Skeletal muscle tissue (tissue), 4 donors: ENCODE measurements around the gene ANO2. TPM values are rescaled to one million over a fixed set of nuclear protein-coding genes. Genes with fewer than 3 reads are reported as not detected.

ENCODE experiments used
- H3K27ac ChIP-seq: one replicate; pipeline ENCODE4 v1.7.0; 2013; ENCODE audit warnings: mild to moderate bottlenecking, low read depth, low read length, inconsistent platforms
- H3K27me3 ChIP-seq, 3 donors: one replicate each; pipeline ENCODE4 v1.7.0; 2013; ENCODE audit warnings: low read length in 3 of 3; ENCODE audit not compliant: control insufficient read depth in 3 of 3, insufficient read depth in 3 of 3
- H3K36me3 ChIP-seq, 3 donors: one replicate each; pipeline ENCODE4 v1.7.0; 2013; ENCODE audit warnings: low read length in 3 of 3; ENCODE audit not compliant: control insufficient read depth in 3 of 3, insufficient read depth in 3 of 3
- H3K4me1 ChIP-seq, 3 donors: one replicate each; pipeline ENCODE4 v1.7.0; 2013; ENCODE audit warnings: low read length in 3 of 3, mild to moderate bottlenecking in 3 of 3; ENCODE audit not compliant: control insufficient read depth in 3 of 3, insufficient read depth in 3 of 3
- H3K4me3 ChIP-seq, 3 donors: one replicate each; pipeline ENCODE4 v1.7.0; 2013; ENCODE audit warnings: low read length in 3 of 3
- H3K9ac ChIP-seq, 3 donors: one replicate each; pipeline ENCODE4 v1.7.0; 2013; ENCODE audit warnings: low read length in 3 of 3, mild to moderate bottlenecking in 3 of 3, moderate library complexity in 2 of 3, low read depth in 1 of 3
- H3K9me3 ChIP-seq, 3 donors: one replicate each; pipeline ENCODE4 v1.7.0; 2013; ENCODE audit warnings: low read length in 3 of 3; ENCODE audit not compliant: control insufficient read depth in 3 of 3
- total RNA-seq: library from RNA; depleted of rRNA; stranded (reverse); fragments of >200 nt; gene quantifications from one replicate; pipeline ENCODE4 v1.2.3, GENCODE V29; 2014
- donor health status: Osteomylitis.

Gene ANO2
- total RNA-seq, 1 donor from 2014 or later: 4.7 TPM

- Histone ChIP-seq H3K27me3 (peaks cover 18 to 39% (median 29%) of the 10 kb centered on the region in 3 donors), H3K9me3 (no peaks in the 10 kb centered on the region), H3K36me3 (no peaks in the 10 kb centered on the region), H3K4me3 (no peak overlapping the region), H3K9ac (no peak overlapping the region), H3K4me1 (peaks cover 5 to 7% (median 5%) of the 10 kb centered on the region in 3 donors), H3K27ac (no peak overlapping the region)
These were observed 376.6 kb downstream of the ANO2 start for GRCh38 chr12:5568325-5568981.

- H3K27ac ChIP-seq: no peak overlapping the region
- H3K27me3 ChIP-seq: peaks cover 18 to 39% (median 29%) of the 10 kb centered on the region in 3 donors
- H3K4me3 ChIP-seq: no peak overlapping the region
- H3K9me3 ChIP-seq: no peaks in the 10 kb centered on the region
- no peaks in the 10 kb centered on the region for H3K36me3 ChIP-seq
- H3K9ac ChIP-seq: no peak overlapping the region
- H3K4me1 ChIP-seq: peaks cover 5 to 7% (median 5%) of the 10 kb centered on the region in 3 donors
These were observed 377.9 kb downstream of the ANO2 start for GRCh38 chr12:5567016-5567725.

- no peak overlapping the region for H3K9ac ChIP-seq
- H3K27ac ChIP-seq: no peak overlapping the region
- H3K27me3 ChIP-seq: peaks cover 18 to 34% (median 28%) of the 10 kb centered on the region in 3 donors
- H3K4me1 ChIP-seq: peaks cover 2 to 5% (median 5%) of the 10 kb centered on the region in 3 donors
- no peaks in the 10 kb centered on the region for H3K9me3 ChIP-seq
- no peak overlapping the region for H3K4me3 ChIP-seq
- H3K36me3 ChIP-seq: no peaks in the 10 kb centered on the region
These were observed 379.0 kb downstream of the ANO2 start for GRCh38 chr12:5565933-5566599.

- peaks cover 0 to 2% (median 0%) of the 10 kb centered on the region in 3 donors for H3K4me1 ChIP-seq
- no peak overlapping the region for H3K4me3 ChIP-seq
- peaks cover 15 to 20% (median 16%) of the 10 kb centered on the region in 3 donors for H3K27me3 ChIP-seq
- no peak overlapping the region for H3K9ac ChIP-seq
- no peaks in the 10 kb centered on the region for H3K36me3 ChIP-seq
- no peaks in the 10 kb centered on the region for H3K9me3 ChIP-seq
- no peak overlapping the region for H3K27ac ChIP-seq
These were observed 382.5 kb downstream of the ANO2 start for GRCh38 chr12:5562581-5562980.

- H3K4me1 ChIP-seq: no peaks in the 10 kb centered on the region
- no peak overlapping the region for H3K27ac ChIP-seq
- no peak overlapping the region for H3K4me3 ChIP-seq
- peaks cover 10 to 13% (median 13%) of the 10 kb centered on the region in 3 donors for H3K27me3 ChIP-seq
- no peaks in the 10 kb centered on the region for H3K36me3 ChIP-seq
- no peak overlapping the region for H3K9ac ChIP-seq
- no peaks in the 10 kb centered on the region for H3K9me3 ChIP-seq
These were observed 383.2 kb downstream of the ANO2 start for GRCh38 chr12:5561846-5562245.

- H3K9me3 ChIP-seq: no peaks in the 10 kb centered on the region
- H3K27ac ChIP-seq: no peak overlapping the region
- peaks cover 3 to 8% (median 7%) of the 10 kb centered on the region in 3 donors for H3K27me3 ChIP-seq
These were observed 384.0 kb downstream of the ANO2 start for GRCh38 chr12:5561057-5561456.

GRCh38 chr12:5560265-5560664, 384.8 kb downstream of the ANO2 start:
- H3K9me3 ChIP-seq: no peaks in the 10 kb centered on the region
- H3K36me3 ChIP-seq: no peaks in the 10 kb centered on the region
- peaks cover 3 to 4% (median 3%) of the 10 kb centered on the region in 3 donors for H3K27me3 ChIP-seq
- no peak overlapping the region for H3K27ac ChIP-seq
- H3K4me3 ChIP-seq: no peak overlapping the region
- H3K9ac ChIP-seq: no peak overlapping the region
- no peaks in the 10 kb centered on the region for H3K4me1 ChIP-seq

More at GRCh38 chr12:5561057-5561456, 384.0 kb downstream of the ANO2 start:
- Histone ChIP-seq H3K9ac (no peak overlapping the region), H3K4me3 (no peak overlapping the region), H3K4me1 (no peaks in the 10 kb centered on the region), H3K36me3 (no peaks in the 10 kb centered on the region)

GRCh38 chr12:5557906-5558305, 387.2 kb downstream of the ANO2 start:
- Histone ChIP-seq H3K27me3 (peaks cover 0 to 3% (median 0%) of the 10 kb centered on the region in 3 donors), H3K9me3 (no peaks in the 10 kb centered on the region), H3K27ac (no peak overlapping the region), H3K9ac (no peak overlapping the region), H3K4me3 (no peak overlapping the region), H3K36me3 (no peaks in the 10 kb centered on the region), H3K4me1 (no peaks in the 10 kb centered on the region)

- Histone ChIP-seq H3K9me3 (no peaks in the 10 kb centered on the region), H3K36me3 (no peaks in the 10 kb centered on the region), H3K9ac (no peak overlapping the region), H3K4me1 (no peaks in the 10 kb centered on the region), H3K4me3 (no peak overlapping the region), H3K27me3 (peaks cover 0 to 3% (median 0%) of the 10 kb centered on the region in 3 donors), H3K27ac (no peak overlapping the region)
These were observed 387.9 kb downstream of the ANO2 start for GRCh38 chr12:5556946-5557673.
